AG08395 (cell line): ENCODE data around the gene CDK14.

Source experiments
- DNase-seq: peaks from one replicate; pipeline ENCODE4 v3.0.0; 2012; ENCODE audit warnings: mixed read lengths, low spot score

Gene CDK14

GRCh38 chr7:91093181-91093580, 497.1 kb downstream of the CDK14 start:
- no peak for DNase-seq

GRCh38 chr7:91098566-91098965, 502.4 kb downstream of the CDK14 start:
- DNase-seq, result peak; percentile 9

GRCh38 chr7:91103363-91103762, 507.2 kb downstream of the CDK14 start:
- no peak for DNase-seq

- DNase-seq, result no peak
Measured at GRCh38 chr7:91107460-91107859, 511.3 kb downstream of the CDK14 start.

GRCh38 chr7:91109200-91109599, 513.1 kb downstream of the CDK14 start:
- DNase-seq, result no peak

- DNase-seq, result no peak
Measured at GRCh38 chr7:91112902-91113341, 516.8 kb downstream of the CDK14 start.

GRCh38 chr7:91114232-91114631, 518.1 kb downstream of the CDK14 start:
- no peak for DNase-seq

- DNase-seq, result no peak
Measured at GRCh38 chr7:91126762-91127161, 530.6 kb downstream of the CDK14 start.

GRCh38 chr7:91127325-91127724, 531.2 kb downstream of the CDK14 start:
- DNase-seq, result no peak

GRCh38 chr7:91127959-91128358, 531.8 kb downstream of the CDK14 start:
- no peak for DNase-seq

- DNase-seq, result peak; percentile 2
Measured at GRCh38 chr7:91128683-91129348, 532.7 kb downstream of the CDK14 start.

GRCh38 chr7:91135300-91135699, 539.2 kb downstream of the CDK14 start:
- DNase-seq, result no peak

GRCh38 chr7:91135703-91136430, 539.7 kb downstream of the CDK14 start:
- DNase-seq, result no peak

- DNase-seq, result no peak
Measured at GRCh38 chr7:91137153-91137787, 541.1 kb downstream of the CDK14 start.

- DNase-seq, result no peak
Measured at GRCh38 chr7:91137788-91138368, 541.8 kb downstream of the CDK14 start.

GRCh38 chr7:91140286-91140685, 544.2 kb downstream of the CDK14 start:
- no peak for DNase-seq

- DNase-seq, result no peak
Measured at GRCh38 chr7:91140982-91141381, 544.9 kb downstream of the CDK14 start.

- no peak for DNase-seq
Measured at GRCh38 chr7:91142743-91143142, 546.6 kb downstream of the CDK14 start.

- peak; percentile 3 for DNase-seq
Measured at GRCh38 chr7:91149341-91150246, 553.5 kb downstream of the CDK14 start.

- no peak for DNase-seq
Measured at GRCh38 chr7:91151916-91152315, 555.8 kb downstream of the CDK14 start.

GRCh38 chr7:91156316-91157185, 560.4 kb downstream of the CDK14 start:
- DNase-seq, result no peak
